Urinary bladder (tissue), 4 donors: ENCODE results near the gene KCNIP3. TPM values are rescaled to one million over a fixed set of nuclear protein-coding genes. Genes with fewer than 3 reads are reported as not detected.

ENCODE experiments used
- DNase-seq: peaks from one replicate; pipeline ENCODE4 v3.0.0-alpha.2; 2015; ENCODE audit errors: extremely low spot score
- H3K27ac ChIP-seq: one replicate; pipeline ENCODE4 v1.5.1; 2013; ENCODE audit warnings: low read depth, mild to moderate bottlenecking, moderate library complexity
- H3K36me3 ChIP-seq: one replicate; pipeline ENCODE4 v1.6.1; 2013; ENCODE audit warnings: mild to moderate bottlenecking, moderate library complexity; ENCODE audit not compliant: insufficient read depth
- H3K4me1 ChIP-seq: one replicate; pipeline ENCODE4 v1.6.1; 2013; ENCODE audit warnings: mild to moderate bottlenecking, moderate library complexity; ENCODE audit not compliant: insufficient read depth
- H3K4me3 ChIP-seq: one replicate; pipeline ENCODE4 v1.5.1; 2013; ENCODE audit warnings: low read depth, low read length
- WGBS: extraction: QIAGEN DNeasy Blood & Tissue Kit; methylation state at CpG from one replicate; pipeline ENCODE4 v1.1.7; 2013; 5-methylcytosine and 5-hydroxymethylcytosine counted together
- polyA plus RNA-seq: library from polyadenylated mRNA; stranded (reverse); fragments of 200-250 nt; gene quantifications from one replicate; pipeline ENCODE4 v1.2.3, GENCODE V29; 2013
- total RNA-seq: library from RNA; depleted of rRNA; stranded (reverse); fragments of >200 nt; gene quantifications from one replicate; pipeline ENCODE4 v1.2.3, GENCODE V29; 2014
- donor health status: healthy with polysubstance abuse.
- donor health status: healthy.

The KCNIP3 gene
- total and polyA plus RNA-seq, 2 donors: 6.1 to 16.8 TPM

GRCh38 chr2:95308426-95308990, 11.4 kb downstream of the KCNIP3 start:
- 87% methylated on average over 12 of the region's 12 CpGs for WGBS
- DNase-seq: no peak
- no peak overlapping the region for H3K27ac ChIP-seq
- no peaks in the 10 kb centered on the region for H3K36me3 ChIP-seq
- no peaks in the 10 kb centered on the region for H3K4me1 ChIP-seq
- no peak overlapping the region for H3K4me3 ChIP-seq

GRCh38 chr2:95309599-95309998, 12.5 kb downstream of the KCNIP3 start:
- Histone ChIP-seq H3K27ac (no peak overlapping the region), H3K36me3 (no peaks in the 10 kb centered on the region), H3K4me3 (no peak overlapping the region), H3K4me1 (no peaks in the 10 kb centered on the region)
- DNase-seq: no peak
- WGBS: 83% methylated on average over 8 of the region's 8 CpGs

GRCh38 chr2:95310216-95310615, 13.1 kb downstream of the KCNIP3 start:
- H3K4me3 ChIP-seq: no peak overlapping the region
- no peak overlapping the region for H3K27ac ChIP-seq
- H3K4me1 ChIP-seq: no peaks in the 10 kb centered on the region
- DNase-seq: no peak
- H3K36me3 ChIP-seq: no peaks in the 10 kb centered on the region
- WGBS: 63% methylated on average over 8 of the region's 8 CpGs

- 89% methylated on average over 4 of the region's 4 CpGs for WGBS
- Histone ChIP-seq H3K4me3 (no peak overlapping the region), H3K27ac (no peak overlapping the region), H3K36me3 (no peaks in the 10 kb centered on the region), H3K4me1 (no peaks in the 10 kb centered on the region)
- no peak for DNase-seq
These were observed 13.5 kb downstream of the KCNIP3 start for GRCh38 chr2:95310651-95311050.

GRCh38 chr2:95311815-95312542, 14.8 kb downstream of the KCNIP3 start:
- no peaks in the 10 kb centered on the region for H3K36me3 ChIP-seq
- H3K4me3 ChIP-seq: no peak overlapping the region
- H3K4me1 ChIP-seq: no peaks in the 10 kb centered on the region
- no peak for DNase-seq
- WGBS: 75% methylated on average over 26 of the region's 26 CpGs
- no peak overlapping the region for H3K27ac ChIP-seq

- no peak overlapping the region for H3K27ac ChIP-seq
- 85% methylated on average over 24 of the region's 24 CpGs for WGBS
- DNase-seq: no peak
- H3K4me3 ChIP-seq: no peak overlapping the region
- no peaks in the 10 kb centered on the region for H3K4me1 ChIP-seq
- H3K36me3 ChIP-seq: no peaks in the 10 kb centered on the region
These were observed 15.5 kb downstream of the KCNIP3 start for GRCh38 chr2:95312543-95313201.

- Histone ChIP-seq H3K36me3 (no peaks in the 10 kb centered on the region), H3K4me1 (no peaks in the 10 kb centered on the region), H3K4me3 (no peak overlapping the region), H3K27ac (no peak overlapping the region)
- no peak for DNase-seq
- 82% methylated on average over 16 of the region's 16 CpGs for WGBS
These were observed 16.4 kb downstream of the KCNIP3 start for GRCh38 chr2:95313296-95314131.

- no peak overlapping the region for H3K4me3 ChIP-seq
- 83% methylated on average over 11 of the region's 11 CpGs for WGBS
- no peaks in the 10 kb centered on the region for H3K36me3 ChIP-seq
- H3K4me1 ChIP-seq: no peaks in the 10 kb centered on the region
- H3K27ac ChIP-seq: no peak overlapping the region
- no peak for DNase-seq
These were observed 17.4 kb downstream of the KCNIP3 start for GRCh38 chr2:95314598-95314963.

- no peaks in the 10 kb centered on the region for H3K36me3 ChIP-seq
- no peak overlapping the region for H3K27ac ChIP-seq
- DNase-seq: no peak
- WGBS: 75% methylated on average over 16 of the region's 16 CpGs
- H3K4me1 ChIP-seq: no peaks in the 10 kb centered on the region
- H3K4me3 ChIP-seq: no peak overlapping the region
These were observed 17.9 kb downstream of the KCNIP3 start for GRCh38 chr2:95314964-95315611.

- H3K36me3 ChIP-seq: no peaks in the 10 kb centered on the region
- H3K4me3 ChIP-seq: no peak overlapping the region
- 85% methylated on average over 19 of the region's 19 CpGs for WGBS
- H3K4me1 ChIP-seq: no peaks in the 10 kb centered on the region
- no peak for DNase-seq
- no peak overlapping the region for H3K27ac ChIP-seq
These were observed 18.8 kb downstream of the KCNIP3 start for GRCh38 chr2:95315801-95316411.

GRCh38 chr2:95316466-95317122, 19.4 kb downstream of the KCNIP3 start:
- H3K4me3 ChIP-seq: no peak overlapping the region
- WGBS: 68% methylated on average over 8 of the region's 8 CpGs
- no peaks in the 10 kb centered on the region for H3K36me3 ChIP-seq
- H3K4me1 ChIP-seq: no peaks in the 10 kb centered on the region
- no peak overlapping the region for H3K27ac ChIP-seq
- DNase-seq: no peak

GRCh38 chr2:95317123-95317500, 20.0 kb downstream of the KCNIP3 start:
- H3K4me3 ChIP-seq: no peak overlapping the region
- no peaks in the 10 kb centered on the region for H3K4me1 ChIP-seq
- 67% methylated on average over 6 of the region's 6 CpGs for WGBS
- no peak overlapping the region for H3K27ac ChIP-seq
- no peak for DNase-seq
- no peaks in the 10 kb centered on the region for H3K36me3 ChIP-seq
